NT2/D1 (cell line): ENCODE results near the gene ERICH6.

ENCODE experiments used
- DNase-seq: peaks from one replicate; pipeline ENCODE4 v3.0.0-alpha.2; 2011; ENCODE audit warnings: low read depth, low spot score
- H3K27me3 ChIP-seq: 2 replicates; pipeline ENCODE4 v1.6.0; 2011; ENCODE audit warnings: mild to moderate bottlenecking; ENCODE audit not compliant: insufficient read length, insufficient read depth
- H3K36me3 ChIP-seq: 2 replicates; pipeline ENCODE4 v1.6.1; 2011; ENCODE audit warnings: mild to moderate bottlenecking, low read length, mixed read lengths; ENCODE audit not compliant: insufficient read depth, insufficient read length
- H3K4me1 ChIP-seq: 2 replicates; pipeline ENCODE4 v1.5.1; 2011; ENCODE audit not compliant: insufficient read depth, insufficient read length
- H3K4me3 ChIP-seq: 2 replicates; pipeline ENCODE4 v1.5.1; 2011; ENCODE audit warnings: low read depth; ENCODE audit not compliant: insufficient read length
- H3K9ac ChIP-seq: 2 replicates; pipeline ENCODE4 v1.6.0; 2011; ENCODE audit warnings: low read depth; ENCODE audit not compliant: insufficient read length
- H3K9me3 ChIP-seq: 2 replicates; pipeline ENCODE4 v1.5.1; 2011; ENCODE audit warnings: mild to moderate bottlenecking, low read length; ENCODE audit not compliant: insufficient read depth
- SUZ12 ChIP-seq: IDR thresholded peaks from 2 replicates; pipeline ENCODE4 v1.6.1; 2011; ENCODE audit not compliant: insufficient read length, insufficient read depth; ENCODE audit errors: extremely low read depth
- YY1 ChIP-seq: IDR thresholded peaks from 2 replicates; pipeline ENCODE4 v1.6.1; 2011; ENCODE audit not compliant: insufficient read length, insufficient read depth
- ZNF274 ChIP-seq: IDR thresholded peaks from 2 replicates; pipeline ENCODE4 v1.6.1; 2011; ENCODE audit warnings: mild to moderate bottlenecking, low read depth, low read length

Gene ERICH6

DNA sequence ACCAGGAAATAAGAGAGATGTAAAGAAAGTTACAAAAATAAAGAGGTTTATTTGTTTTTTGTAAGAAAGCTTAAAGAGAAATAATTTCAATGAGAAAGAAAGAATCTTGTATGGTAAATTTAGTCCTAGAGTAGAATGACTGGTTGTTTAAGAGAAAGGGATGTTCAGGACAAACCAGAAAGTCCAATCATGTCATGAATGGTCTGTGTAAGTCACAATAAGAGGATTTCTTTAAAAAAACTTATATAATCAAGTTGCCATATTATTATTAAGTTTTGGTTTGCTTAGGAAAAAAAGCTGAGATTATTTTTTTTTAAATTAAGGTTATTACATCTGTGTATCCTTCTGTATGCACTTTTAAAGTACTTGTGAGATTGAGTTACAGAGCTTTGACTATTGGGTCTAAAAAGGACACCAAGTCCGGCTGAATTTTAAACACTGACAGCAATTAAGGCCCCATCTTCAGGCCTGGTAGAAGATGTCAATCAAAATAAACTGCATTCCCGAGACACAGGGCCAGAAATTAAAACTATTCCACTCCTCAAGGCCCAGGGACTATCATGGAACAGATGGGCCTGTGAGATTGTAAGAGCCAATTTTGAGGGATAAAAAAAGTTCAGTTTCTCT, 12.2 kb downstream of the ERICH6 start:
- Histone ChIP-seq H3K4me1 (no peaks in the 10 kb centered on the region), H3K9ac (no peak overlapping the region), H3K27me3 (no peaks in the 10 kb centered on the region), H3K4me3 (no peak overlapping the region), H3K9me3 (peaks cover 41% of the 10 kb centered on the region), H3K36me3 (no peaks in the 10 kb centered on the region)
- DNase-seq = no peak
- no peak for TF ChIP-seq YY1
- TF ChIP-seq ZNF274 = no peak
- TF ChIP-seq SUZ12 = no peak

DNA sequence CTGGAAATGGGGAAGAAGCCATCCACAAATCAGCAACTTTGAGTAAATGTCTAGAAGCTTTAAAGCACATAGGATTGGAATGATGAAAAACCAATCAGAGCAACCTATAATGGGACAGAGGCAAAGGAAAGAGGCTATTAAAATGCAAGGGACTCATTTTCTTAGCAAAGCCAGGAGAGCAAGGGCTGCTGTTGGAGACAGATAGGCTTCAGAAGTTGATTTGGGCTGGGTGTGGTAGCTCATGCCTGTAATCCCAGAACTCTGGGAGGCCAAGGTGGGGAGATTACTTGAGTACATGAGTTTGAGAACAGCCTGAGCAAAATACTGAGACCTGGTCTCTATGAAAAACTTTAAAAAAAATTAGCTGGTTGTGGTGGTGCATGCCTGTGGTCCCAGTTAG, 16.1 kb downstream of the ERICH6 start:
- no peaks in the 10 kb centered on the region for H3K36me3 ChIP-seq
- no peaks in the 10 kb centered on the region for H3K4me1 ChIP-seq
- H3K9me3 ChIP-seq = peaks cover 32% of the 10 kb centered on the region
- DNase-seq = no peak
- no peak overlapping the region for H3K9ac ChIP-seq
- TF ChIP-seq YY1 = no peak
- no peak for TF ChIP-seq SUZ12
- TF ChIP-seq ZNF274 = no peak
- H3K4me3 ChIP-seq = no peak overlapping the region
- H3K27me3 ChIP-seq = no peaks in the 10 kb centered on the region

DNA sequence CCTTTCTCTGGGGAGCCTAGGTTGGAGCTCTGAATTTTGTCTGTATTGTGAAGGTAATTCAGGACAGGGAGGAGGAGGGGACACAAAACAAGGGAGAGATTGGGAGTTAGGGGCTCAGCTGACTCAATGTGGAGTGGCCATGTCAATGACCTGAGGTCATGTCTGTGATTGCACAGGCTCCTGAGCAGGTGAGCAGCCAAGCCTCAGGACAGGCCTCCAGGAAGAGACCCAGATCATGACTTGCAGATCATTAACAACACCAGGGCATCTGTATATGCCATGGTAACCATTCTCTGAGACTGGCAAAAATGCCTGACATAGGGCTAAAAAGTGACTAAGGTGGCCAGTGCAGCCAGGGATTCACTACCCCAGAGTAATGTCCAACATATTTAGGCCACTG, 20.9 kb downstream of the ERICH6 start:
- TF ChIP-seq YY1 (no peak), ZNF274 (no peak), SUZ12 (no peak)
- no peaks in the 10 kb centered on the region for H3K27me3 ChIP-seq
- no peaks in the 10 kb centered on the region for H3K36me3 ChIP-seq

DNA sequence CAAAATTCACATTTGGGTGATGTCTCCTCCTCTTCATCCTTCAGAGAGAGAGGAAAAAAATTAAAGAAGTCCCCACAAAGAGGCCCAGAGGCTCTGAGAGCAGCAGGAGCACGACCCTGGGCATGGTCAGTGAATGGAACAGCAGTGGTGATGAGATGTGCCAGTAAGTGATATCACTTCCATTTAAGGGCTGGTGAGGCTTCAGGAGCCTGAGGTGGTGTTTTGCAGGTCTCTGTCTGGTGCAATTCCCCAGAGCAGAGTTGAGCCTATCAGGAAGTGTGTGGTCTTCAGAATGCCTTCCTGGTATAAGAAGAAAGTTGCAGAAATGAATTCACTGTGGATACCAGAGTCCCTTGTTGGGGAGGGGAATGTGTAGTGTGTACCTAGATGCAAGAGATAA, 21.4 kb downstream of the ERICH6 start:
- no peaks in the 10 kb centered on the region for H3K36me3 ChIP-seq
- H3K4me3 ChIP-seq = no peak overlapping the region
- TF ChIP-seq SUZ12 (no peak), ZNF274 (no peak), YY1 (no peak)
- H3K27me3 ChIP-seq = no peaks in the 10 kb centered on the region
- H3K9me3 ChIP-seq = no peaks in the 10 kb centered on the region; the same call in 1 of the 2 replicates
- no peak for DNase-seq
- H3K4me1 ChIP-seq = no peaks in the 10 kb centered on the region
- no peak overlapping the region for H3K9ac ChIP-seq

More for the DNA sequence above, 20.9 kb downstream of the ERICH6 start:
- Histone ChIP-seq H3K9ac (no peak overlapping the region), H3K4me3 (no peak overlapping the region), H3K9me3 (no peaks in the 10 kb centered on the region; the same call in 1 of the 2 replicates), H3K4me1 (no peaks in the 10 kb centered on the region)
- DNase-seq = no peak

DNA sequence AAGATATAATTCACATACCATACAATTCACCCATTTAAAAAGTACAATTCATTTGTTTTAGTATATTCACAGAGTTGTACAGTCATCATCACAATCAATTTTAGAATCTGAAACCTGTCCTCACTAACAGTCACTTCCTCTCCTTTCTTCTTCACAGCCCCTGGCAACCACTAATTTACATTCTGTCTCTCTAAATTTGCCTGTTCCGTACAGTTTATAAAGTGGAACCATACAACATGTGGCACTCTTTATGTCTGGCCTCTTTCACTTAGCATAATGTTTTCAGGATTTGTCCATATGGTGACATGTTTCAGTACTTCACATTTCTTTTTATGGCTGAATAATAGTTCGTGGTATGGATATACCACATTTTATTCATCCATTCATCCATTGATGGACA, 22.7 kb downstream of the ERICH6 start:
- no peak for DNase-seq
- Histone ChIP-seq H3K27me3 (no peaks in the 10 kb centered on the region), H3K4me1 (no peaks in the 10 kb centered on the region), H3K4me3 (no peak overlapping the region), H3K9me3 (peaks cover 7% of the 10 kb centered on the region), H3K36me3 (no peaks in the 10 kb centered on the region), H3K9ac (no peak overlapping the region)
- TF ChIP-seq YY1 (no peak), SUZ12 (no peak), ZNF274 (no peak)

- H3K4me3 ChIP-seq = no peak overlapping the region
- H3K36me3 ChIP-seq = no peaks in the 10 kb centered on the region
- no peaks in the 10 kb centered on the region for H3K4me1 ChIP-seq
- no peak overlapping the region for H3K9ac ChIP-seq
- H3K27me3 ChIP-seq = no peaks in the 10 kb centered on the region
- no peak for TF ChIP-seq SUZ12
- no peak for TF ChIP-seq YY1
- TF ChIP-seq ZNF274 = no peak
- H3K9me3 ChIP-seq = peaks cover 12% of the 10 kb centered on the region
- DNase-seq = no peak
Observed at GRCh38 chr3:150680562-150680961, 23.2 kb downstream of the ERICH6 start.

DNA sequence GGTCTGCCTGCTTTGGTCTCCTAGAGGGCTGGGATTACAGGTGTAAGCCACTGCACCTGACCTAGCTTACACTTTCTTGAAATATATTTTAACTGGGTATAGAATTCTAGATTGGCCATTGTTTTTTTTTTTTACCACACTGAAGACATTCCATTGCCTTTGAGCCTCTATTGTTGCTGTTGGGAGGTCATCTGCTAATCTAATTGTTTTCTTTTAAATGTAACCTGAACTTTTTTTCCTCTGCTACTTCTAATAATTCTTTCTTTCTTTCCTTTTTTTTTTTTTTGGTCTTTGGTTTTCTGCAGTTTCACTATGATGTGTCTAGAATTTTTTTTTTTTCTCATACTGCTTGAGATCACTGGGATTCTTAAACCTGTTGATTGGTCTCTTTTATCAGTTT, 28.1 kb downstream of the ERICH6 start:
- Histone ChIP-seq H3K9ac (no peak overlapping the region), H3K4me1 (no peaks in the 10 kb centered on the region), H3K36me3 (no peaks in the 10 kb centered on the region), H3K4me3 (no peak overlapping the region), H3K27me3 (no peaks in the 10 kb centered on the region), H3K9me3 (peaks cover 20% of the 10 kb centered on the region)
- TF ChIP-seq ZNF274 = no peak
- TF ChIP-seq SUZ12 = no peak
- no peak for TF ChIP-seq YY1
- DNase-seq = no peak

- H3K36me3 ChIP-seq = no peaks in the 10 kb centered on the region
- no peak overlapping the region for H3K4me3 ChIP-seq
- no peaks in the 10 kb centered on the region for H3K4me1 ChIP-seq
- TF ChIP-seq SUZ12 (no peak), YY1 (no peak), ZNF274 (no peak)
- peaks cover 20% of the 10 kb centered on the region for H3K9me3 ChIP-seq
- H3K9ac ChIP-seq = no peak overlapping the region
- no peak for DNase-seq
- no peaks in the 10 kb centered on the region for H3K27me3 ChIP-seq
Observed at GRCh38 chr3:150673966-150674365, 29.8 kb downstream of the ERICH6 start.
